GM18502 (cell line): ENCODE data around the gene CNR1.

Experiments used
- ATAC-seq: cut with Tn5 transposase; IDR thresholded peaks from one replicate; pipeline ENCODE4 v1.9.1; 2021; ENCODE audit warnings: mild to moderate bottlenecking; ENCODE audit not compliant: unreplicated experiment, poor library complexity

The CNR1 gene

DNA sequence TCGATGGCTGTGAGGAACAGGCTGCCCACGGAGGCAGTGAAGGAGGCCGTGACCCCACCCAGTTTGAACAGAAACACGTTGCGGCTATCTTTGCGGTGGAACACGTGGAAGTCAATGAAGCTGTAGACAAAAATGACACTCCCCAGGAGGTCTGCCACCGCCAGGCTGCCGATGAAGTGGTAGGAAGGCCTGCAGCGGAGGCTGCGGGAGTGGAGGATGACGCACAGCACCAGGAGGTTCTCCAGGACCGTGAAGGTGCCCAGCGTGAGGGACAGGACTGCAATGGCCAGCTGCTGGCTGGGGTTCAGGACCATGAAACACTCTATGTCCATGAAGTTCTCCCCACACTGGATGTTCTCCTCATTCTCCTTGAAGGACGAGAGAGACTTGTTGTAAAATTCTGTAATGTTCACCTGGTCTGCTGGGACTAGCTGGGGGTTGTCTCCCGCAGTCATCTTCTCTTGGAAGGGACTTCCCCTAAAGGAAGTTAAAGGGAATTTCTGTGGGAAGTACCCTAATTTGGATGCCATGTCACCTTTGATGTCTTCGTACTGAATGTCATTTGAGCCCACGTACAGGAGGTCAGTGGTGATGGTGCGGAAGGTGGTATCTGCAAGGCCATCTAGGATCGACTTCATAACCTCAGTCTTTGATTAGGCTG is 21.4 kb downstream of the CNR1 start:
- ATAC-seq = no peak

DNA sequence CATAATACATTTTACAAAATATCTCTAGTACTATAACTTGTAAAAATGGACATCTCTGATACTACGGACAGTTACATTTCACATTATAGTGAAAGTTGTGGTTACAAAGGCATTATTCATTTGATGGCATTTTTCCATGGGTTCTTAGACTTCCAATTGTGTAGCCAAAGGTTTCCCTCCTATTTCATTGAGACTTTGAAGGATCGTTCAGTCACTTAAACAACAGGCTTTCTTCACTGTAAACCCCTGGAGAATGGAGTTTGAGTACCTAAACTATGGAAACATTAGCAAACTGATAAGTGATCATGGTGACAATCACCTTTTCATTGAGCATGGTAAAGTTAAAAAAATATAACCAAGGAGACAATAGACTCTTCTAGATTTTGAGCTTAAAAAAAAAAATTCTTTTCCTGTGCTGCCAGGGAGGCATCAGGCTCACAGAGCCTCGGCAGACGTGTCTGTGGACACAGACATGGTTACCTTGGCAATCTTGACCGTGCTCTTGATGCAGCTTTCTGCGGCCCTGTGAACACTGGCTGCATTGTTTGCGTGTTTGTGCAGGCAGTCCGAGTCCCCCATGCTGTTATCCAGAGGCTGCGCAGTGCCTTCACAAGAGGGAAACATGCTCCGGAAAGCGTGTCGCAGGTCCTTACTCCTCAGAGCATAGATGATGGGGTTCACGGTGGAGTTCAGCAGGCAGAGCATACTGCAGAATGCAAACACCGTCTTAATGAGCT is 22.6 kb downstream of the CNR1 start:
- no peak for ATAC-seq

GRCh38 chr6:88142297-88142668 is 23.9 kb downstream of the CNR1 start:
- ATAC-seq = no peak

DNA sequence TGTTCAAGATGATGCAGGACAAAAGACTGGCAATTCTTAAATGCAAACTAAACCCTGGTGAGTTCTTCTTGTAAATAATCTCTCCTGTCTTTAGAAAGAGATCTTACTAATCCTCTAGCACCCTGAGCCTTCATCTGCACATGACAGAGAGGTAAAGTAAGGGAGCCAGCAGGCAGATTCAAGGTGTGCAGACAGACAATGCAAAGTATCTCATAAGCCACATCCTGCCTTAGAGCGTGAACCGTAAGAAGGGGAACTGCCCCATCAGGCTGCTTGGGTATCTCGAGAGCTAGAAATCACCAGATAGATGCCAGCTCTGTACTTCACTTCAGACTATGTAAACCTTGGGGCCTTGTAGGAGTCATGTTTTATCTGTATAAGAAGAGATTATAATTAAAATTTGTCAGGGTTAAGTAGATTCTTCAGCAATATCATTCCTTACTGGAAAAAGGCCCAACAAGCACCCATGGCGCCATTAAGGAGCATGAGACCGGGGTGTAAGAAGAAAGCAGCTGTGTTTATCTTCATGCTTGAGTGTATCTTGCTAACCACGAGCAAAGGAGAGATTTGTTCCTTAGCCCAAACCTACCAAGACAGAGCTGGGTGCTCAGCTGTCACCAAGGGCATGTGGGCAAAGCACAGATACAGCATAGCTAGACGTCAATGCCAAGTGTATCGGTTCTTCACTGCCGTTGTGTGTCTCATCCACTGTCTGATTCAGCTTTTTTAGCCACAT is 24.4 kb downstream of the CNR1 start:
- peak; percentile 96 for ATAC-seq

- no peak for ATAC-seq
Observed at GRCh38 chr6:88137915-88138314, 28.2 kb downstream of the CNR1 start.

DNA sequence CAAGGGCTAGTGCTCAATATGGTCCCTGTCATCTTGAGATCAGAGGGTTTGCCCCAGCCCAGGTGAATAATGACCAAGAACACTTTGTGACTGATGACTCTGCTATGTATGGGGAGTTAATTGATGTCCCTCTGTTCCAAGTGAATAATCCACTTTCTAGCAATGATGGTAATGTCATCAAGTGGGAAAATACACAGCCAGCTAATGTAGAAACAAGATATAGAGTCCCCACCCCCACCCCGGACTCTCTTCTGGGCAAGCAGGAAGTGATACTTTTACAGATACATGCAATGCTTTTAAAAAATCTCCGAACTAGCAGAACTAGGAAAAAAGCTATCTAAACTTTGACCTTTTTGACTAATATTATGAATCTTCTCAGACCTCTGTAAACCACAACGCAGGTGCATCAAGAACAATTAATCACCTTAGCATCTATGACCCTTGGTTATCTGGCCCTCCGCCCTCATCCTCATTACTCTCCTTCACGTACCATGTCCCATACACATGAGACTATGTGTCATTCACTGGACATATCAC is 30.5 kb downstream of the CNR1 start:
- ATAC-seq = peak; percentile 84

GRCh38 chr6:88134575-88134974 is 31.6 kb downstream of the CNR1 start:
- ATAC-seq = no peak

DNA sequence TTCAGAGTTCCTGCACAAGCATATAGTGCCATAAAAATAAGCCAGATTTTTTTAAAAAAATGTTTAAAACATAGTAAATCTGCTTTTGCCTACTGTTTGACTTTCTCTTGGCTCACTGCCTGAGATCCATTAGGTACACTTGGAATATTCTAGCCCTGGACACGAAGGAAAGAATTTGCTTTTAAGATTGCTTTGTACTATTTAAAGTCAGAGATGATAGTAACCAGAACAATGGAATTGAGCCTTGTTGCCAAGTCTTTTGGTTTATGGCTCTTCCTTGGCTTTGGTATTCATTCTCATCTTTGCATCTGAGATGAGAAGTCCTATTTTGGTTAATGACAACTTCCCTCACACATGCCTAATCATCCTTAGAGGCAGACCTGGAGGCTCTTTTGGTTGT is 32.4 kb downstream of the CNR1 start:
- no peak for ATAC-seq

GRCh38 chr6:88124925-88125557 is 41.1 kb downstream of the CNR1 start:
- ATAC-seq = no peak

- no peak for ATAC-seq
Observed at GRCh38 chr6:88120635-88121034, 45.5 kb downstream of the CNR1 start.

DNA sequence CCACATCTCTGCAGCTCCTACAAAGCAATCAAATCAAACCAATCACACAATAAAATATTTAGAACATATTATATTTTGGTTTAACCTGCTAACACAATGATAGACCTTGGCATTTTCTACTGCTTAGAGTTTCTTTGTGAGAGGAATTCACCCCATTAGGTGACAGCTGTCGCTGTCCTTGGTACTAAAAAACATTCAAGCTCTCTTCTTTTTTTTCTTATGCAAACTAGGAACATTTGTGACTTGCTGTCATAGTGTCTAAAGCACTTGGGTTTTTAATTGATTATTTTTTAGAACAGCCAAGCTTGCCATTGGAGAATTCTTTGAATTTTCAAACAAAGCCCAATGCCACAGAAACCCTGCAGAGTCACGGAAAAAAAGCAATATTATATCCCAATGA is 46.4 kb downstream of the CNR1 start:
- ATAC-seq = no peak

- no peak for ATAC-seq
Observed at GRCh38 chr6:88116276-88116675, 49.9 kb downstream of the CNR1 start.

DNA sequence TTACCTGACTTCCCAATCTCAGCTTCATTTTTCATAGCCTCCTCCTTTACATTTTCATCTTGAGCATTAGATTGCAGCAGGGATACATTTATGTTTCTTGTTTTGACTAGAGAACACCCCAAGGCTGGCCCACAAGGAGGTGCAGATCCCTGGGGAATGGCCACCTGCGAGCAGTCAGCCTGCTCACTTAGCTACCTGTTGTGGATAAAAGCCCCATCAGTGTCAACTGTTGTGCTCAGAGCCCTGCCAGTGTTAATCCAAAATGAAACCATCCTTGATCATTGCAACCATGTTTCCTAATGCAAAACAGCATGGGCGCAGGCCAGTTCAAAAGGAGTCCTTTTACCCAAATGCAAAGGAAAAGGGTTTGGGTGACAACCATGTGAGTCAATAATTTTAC is 50.8 kb downstream of the CNR1 start:
- no peak for ATAC-seq

DNA sequence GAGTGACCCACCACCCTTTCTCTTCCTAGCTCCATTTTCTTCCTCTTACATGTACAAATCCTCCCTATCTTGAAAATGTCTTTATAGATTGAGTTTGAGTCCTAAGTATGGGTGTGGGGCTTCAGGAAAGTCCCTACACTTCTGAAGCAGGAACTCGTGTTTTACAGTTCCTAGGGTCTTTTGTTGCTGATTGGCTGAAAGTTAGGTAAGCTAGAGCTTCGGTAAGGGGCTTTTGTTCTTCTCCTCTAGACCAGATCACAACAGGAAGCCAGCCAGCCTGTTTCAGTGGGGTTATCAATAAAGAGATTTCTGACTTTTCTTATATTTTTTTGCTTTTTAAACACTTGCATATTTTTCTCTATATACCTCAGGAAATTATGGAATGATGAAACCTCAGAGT is 51.3 kb downstream of the CNR1 start:
- no peak for ATAC-seq

DNA sequence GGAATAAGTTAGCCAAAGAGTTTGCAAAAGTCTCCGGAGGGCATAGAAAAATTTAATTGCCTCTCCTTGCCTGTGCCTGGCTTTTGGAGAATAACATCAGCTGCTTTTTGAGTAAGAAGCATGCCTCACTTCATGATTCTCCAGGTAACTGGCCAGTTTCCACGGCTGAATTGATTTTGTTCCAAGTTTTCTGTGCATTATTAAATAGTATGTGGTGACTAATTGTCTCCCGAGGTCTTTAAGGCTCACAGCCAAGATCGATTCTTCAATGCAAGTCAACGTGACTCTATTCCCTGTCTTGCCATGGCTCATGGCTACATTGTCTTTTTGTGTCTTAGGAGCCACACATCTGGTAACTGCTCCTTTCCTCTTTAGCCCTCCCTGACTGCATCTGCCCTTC is 54.2 kb downstream of the CNR1 start:
- ATAC-seq = no peak

DNA sequence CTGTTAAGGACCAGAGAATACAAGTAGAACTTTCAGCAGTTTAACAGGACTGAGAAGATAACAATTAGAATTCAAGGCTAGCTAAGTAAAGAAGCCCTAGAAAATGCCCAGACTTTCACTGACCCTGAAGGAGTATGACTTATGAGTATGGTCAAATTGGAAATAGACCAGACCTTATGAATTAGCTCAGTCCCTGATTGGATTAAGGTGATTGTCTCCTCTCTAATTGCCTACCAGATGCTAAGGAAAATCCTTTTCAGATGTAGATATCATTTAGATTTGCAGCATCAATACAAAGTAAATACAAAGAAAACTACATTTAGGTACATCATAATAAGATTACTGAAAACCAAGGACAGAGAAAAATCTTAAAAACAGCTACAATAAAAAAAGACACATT is 58.9 kb downstream of the CNR1 start:
- ATAC-seq = no peak

- no peak for ATAC-seq
Observed at GRCh38 chr6:88105741-88106340, 60.3 kb downstream of the CNR1 start.
